A673 (cell line): ENCODE measurements around the gene ABCC9. TPM values are rescaled to one million over a fixed set of nuclear protein-coding genes. Genes with fewer than 3 reads are reported as not detected.

ENCODE experiments used
- BruUV-seq: library from RNA; stranded (reverse); fragments of 400-500 nt; replicated peaks from 2 replicates; lab custom pipeline; 2021; lab: Mats Ljungman, UMichigan
- CTCF ChIA-PET: fragments of 300-600 bp; sonication (Branson Sonifier 250); formaldehyde crosslinking; loops from one replicate; lab custom pipeline; 2022; ENCODE audit warnings: antibody characterized with exemption; lab: Charles Lee
- POLR2A ChIA-PET: fragments of 300-600 bp; sonication (Branson Sonifier 250); formaldehyde crosslinking; loops from one replicate; lab custom pipeline; 2022; ENCODE audit warnings: antibody characterized with exemption; ENCODE audit not compliant: low non-redundant PET; lab: Charles Lee
- DNase-seq: peaks from one replicate; pipeline ENCODE4 v3.0.0-alpha.2; 2015; ENCODE audit warnings: low spot score
- H3K27ac ChIP-seq: fragments of 200-600 bp; sonication (generic); 2 replicates; pipeline ENCODE4 v1.5.1; 2016; ENCODE audit warnings: mixed run types, low read depth, mild to moderate bottlenecking, mixed read lengths, antibody characterized with exemption, low read length; ENCODE audit not compliant: poor library complexity, severe bottlenecking
- H3K27me3 ChIP-seq: fragments of 200-600 bp; sonication (generic); replicated peaks from 2 replicates; pipeline ENCODE4 v1.6.1; 2017; ENCODE audit warnings: mixed run types, low read depth, mild to moderate bottlenecking, mixed read lengths, antibody characterized with exemption, low read length; ENCODE audit not compliant: insufficient read depth, poor library complexity
- H3K36me3 ChIP-seq: fragments of 200-600 bp; sonication (generic); 2 replicates; pipeline ENCODE4 v1.6.1; 2016; ENCODE audit warnings: mixed run types, mild to moderate bottlenecking, mixed read lengths, antibody characterized with exemption, low read length; ENCODE audit not compliant: insufficient read depth, poor library complexity, severe bottlenecking
- H3K4me1 ChIP-seq: fragments of 200-600 bp; sonication (generic); 2 replicates; pipeline ENCODE4 v1.6.1; 2017; ENCODE audit warnings: mixed run types, mild to moderate bottlenecking, mixed read lengths, antibody characterized with exemption, low read length; ENCODE audit not compliant: insufficient read depth, poor library complexity, severe bottlenecking
- H3K4me3 ChIP-seq: fragments of 200-600 bp; sonication (generic); 2 replicates; pipeline ENCODE4 v1.5.1; 2016; ENCODE audit warnings: low read depth, mixed run types, mild to moderate bottlenecking, mixed read lengths, low read length; ENCODE audit not compliant: poor library complexity, severe bottlenecking
- H3K9me3 ChIP-seq: fragments of 200-600 bp; sonication (generic); 2 replicates; pipeline ENCODE4 v1.6.1; 2016; ENCODE audit warnings: mixed run types, low read depth, mild to moderate bottlenecking, mixed read lengths, antibody characterized with exemption, low read length; ENCODE audit not compliant: poor library complexity, severe bottlenecking
- CTCF ChIP-seq: fragments of 300-800, 200-600 bp; sonication (generic); conservative IDR thresholded peaks from 2 replicates; pipeline ENCODE4 v1.5.1; 2017; ENCODE audit warnings: low read depth, mild to moderate bottlenecking, antibody characterized with exemption, low read length, moderate library complexity, mixed read lengths
- EZH2 ChIP-seq: fragments of 200-600 bp; sonication (generic); IDR thresholded peaks from 2 replicates; pipeline ENCODE4 v1.6.1; 2017; ENCODE audit warnings: borderline replicate concordance, low read depth, mild to moderate bottlenecking, mixed read lengths, antibody characterized with exemption, low read length; ENCODE audit not compliant: poor library complexity, severe bottlenecking
- intact Hi-C: fragments of 100-400 bp; cut with micrococcal nuclease; formaldehyde crosslinking; loops from one replicate; pipeline ENCODE4 v1.10.0; 2022; ENCODE audit not compliant: unreplicated experiment
- total RNA-seq: library from RNA; stranded (reverse); gene quantifications from 2 replicates; pipeline ENCODE4 v1.2.3, GENCODE V29; 2021

Gene ABCC9
- total RNA-seq, 1 experiment from 2014 or later: not detected

- DNase-seq: no peak
- peaks cover 4% of the 10 kb centered on the region for H3K4me1 ChIP-seq
- H3K9me3 ChIP-seq: no peaks in the 10 kb centered on the region
- H3K27me3 ChIP-seq: peaks cover 71% of the 10 kb centered on the region
- no peak overlapping the region for H3K4me3 ChIP-seq
- ChIA-PET POLR2A (no interaction called here), CTCF (no interaction called here)
- TF ChIP-seq EZH2: no peak
- no peak for TF ChIP-seq CTCF
- no peak overlapping the region for H3K27ac ChIP-seq
- no TSS peak for BruUV-seq
- intact Hi-C loops: no loop called here
- no peaks in the 10 kb centered on the region for H3K36me3 ChIP-seq
Observed at GRCh38 chr12:21939435-21939834, 1.8 kb downstream of the ABCC9 start.

DNA sequence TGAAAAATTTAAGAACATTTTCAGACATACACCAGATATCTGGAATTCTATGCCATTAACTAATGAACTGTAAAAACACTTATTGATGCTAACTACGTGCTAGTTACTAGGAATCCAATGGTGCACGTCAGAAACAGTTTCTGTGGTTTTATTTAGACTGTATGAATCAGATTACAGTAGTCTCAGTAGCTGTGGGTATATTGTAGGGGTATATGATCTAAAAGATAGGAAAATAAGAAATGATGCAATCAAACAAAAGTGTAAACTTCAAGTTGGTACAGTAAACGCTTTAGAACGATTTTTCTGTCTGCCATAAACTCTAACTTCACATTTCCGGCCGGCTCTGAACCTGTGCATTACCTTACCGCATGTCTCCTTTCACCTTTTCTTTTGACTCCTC lies 2.3 kb downstream of the ABCC9 start:
- no peak for DNase-seq
- no peak overlapping the region for H3K27ac ChIP-seq
- intact Hi-C loops: no loop called here
- BruUV-seq: no TSS peak
- H3K4me1 ChIP-seq: peaks cover 4% of the 10 kb centered on the region
- POLR2A ChIA-PET: no interaction called here
- H3K4me3 ChIP-seq: no peak overlapping the region
- no peaks in the 10 kb centered on the region for H3K9me3 ChIP-seq
- H3K27me3 ChIP-seq: peaks cover 69% of the 10 kb centered on the region
- TF ChIP-seq EZH2 (no peak), CTCF (no peak)
- H3K36me3 ChIP-seq: no peaks in the 10 kb centered on the region
- CTCF ChIA-PET: no interaction called here

DNA sequence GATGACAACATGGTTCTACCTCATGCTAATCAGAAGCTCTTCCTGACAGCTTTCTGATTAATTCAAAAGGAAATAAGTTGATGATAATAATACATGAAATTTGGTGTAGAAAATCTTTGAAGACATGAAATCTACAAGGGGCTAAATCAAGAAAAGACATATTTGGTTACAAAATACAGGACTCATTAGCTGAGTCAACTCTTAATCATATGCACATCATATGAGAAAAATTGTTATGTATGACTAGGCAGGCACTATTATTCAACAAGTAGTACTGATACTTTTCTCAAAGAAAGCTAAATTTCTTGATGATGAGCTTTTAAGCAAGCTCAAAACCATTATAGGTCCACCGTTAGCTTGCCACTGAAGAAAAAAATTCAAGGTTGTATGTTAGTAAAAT lies 7.1 kb downstream of the ABCC9 start:
- intact Hi-C loops: no loop called here
- Histone ChIP-seq H3K27me3 (peaks cover 22% of the 10 kb centered on the region), H3K36me3 (no peaks in the 10 kb centered on the region), H3K4me1 (no peaks in the 10 kb centered on the region), H3K9me3 (no peaks in the 10 kb centered on the region), H3K4me3 (no peak overlapping the region), H3K27ac (no peak overlapping the region)
- POLR2A ChIA-PET: no interaction called here
- TF ChIP-seq EZH2 (no peak), CTCF (no peak)
- CTCF ChIA-PET: no interaction called here
- DNase-seq: no peak
- BruUV-seq: no TSS peak
